ENCODE data around the gene TBCE. TPM values are rescaled to one million over a fixed set of nuclear protein-coding genes. Genes with fewer than 3 reads are reported as not detected.

Gene TBCE
- total and polyA plus RNA-seq, 9 of the 15 experiments (the other 6 are each of a cell fraction or from before 2014, with no cell fraction given) = 52.6 to 92.1 (median 82.1) TPM

GRCh38 chr1:235367000-235367908 lies at the start of gene TBCE (continued):
- TF ChIP-seq ZNF780A (CRISPR knock-in tag; IDR thresholded peaks at IDR 0.05) (no peak), ZNF766 (CRISPR knock-in tag; conservative IDR thresholded peaks at IDR 0.05) (no peak), RBM15 (IDR thresholded peaks at IDR 0.05; ENCODE audit: insufficient read depth, low read length) (no peak), MAZ (CRISPR knock-in tag; conservative IDR thresholded peaks at IDR 0.05 in 1 of 2, IDR thresholded peaks at IDR 0.05 in 1 of 2) (peak; percentile 87 to 93), NFE2L1 (tag; IDR thresholded peaks at IDR 0.05; ENCODE audit: borderline replicate concordance, low read depth) (no peak), AFF4 (CRISPR knock-in tag; IDR thresholded peaks at IDR 0.05) (peak; percentile 95), ESRRA (IDR thresholded peaks at IDR 0.05; ENCODE audit: borderline replicate concordance, low read depth) (no peak; the same call in 1 of the 2 replicates), HBP1 (CRISPR knock-in tag; IDR thresholded peaks at IDR 0.05) (no peak), ZNF584 (CRISPR knock-in tag; IDR thresholded peaks at IDR 0.05; ENCODE audit: low read depth) (no peak), SNRNP70 (optimal IDR thresholded peaks at IDR 0.05; ENCODE audit: low read depth, low read length) (no peak), SIN3B (IDR thresholded peaks at IDR 0.05; ENCODE audit: low read depth) (peak; percentile 77; the same call in 1 of the 2 replicates), SMAD4 (CRISPR knock-in tag; conservative IDR thresholded peaks at IDR 0.05) (0 out of 2 replicates have a peak, but pooled peaks have one; percentile 53), BRF1 (IDR thresholded peaks at IDR 0.05; ENCODE audit: borderline replicate concordance, extremely low read depth, insufficient read length) (no peak), ZNF12 (CRISPR knock-in tag; IDR thresholded peaks at IDR 0.05) (0 out of 2 replicates have a peak, but pooled peaks have one; percentile 55), TBP (optimal IDR thresholded peaks at IDR 0.05; ENCODE audit: low read depth, low read length) (peak; percentile 85), ZNF384 (IDR thresholded peaks at IDR 0.05; ENCODE audit: low read depth, low read length) (peak; percentile 29; the same call in 1 of the 2 replicates)
- TF ChIP-seq, protein P1, sequence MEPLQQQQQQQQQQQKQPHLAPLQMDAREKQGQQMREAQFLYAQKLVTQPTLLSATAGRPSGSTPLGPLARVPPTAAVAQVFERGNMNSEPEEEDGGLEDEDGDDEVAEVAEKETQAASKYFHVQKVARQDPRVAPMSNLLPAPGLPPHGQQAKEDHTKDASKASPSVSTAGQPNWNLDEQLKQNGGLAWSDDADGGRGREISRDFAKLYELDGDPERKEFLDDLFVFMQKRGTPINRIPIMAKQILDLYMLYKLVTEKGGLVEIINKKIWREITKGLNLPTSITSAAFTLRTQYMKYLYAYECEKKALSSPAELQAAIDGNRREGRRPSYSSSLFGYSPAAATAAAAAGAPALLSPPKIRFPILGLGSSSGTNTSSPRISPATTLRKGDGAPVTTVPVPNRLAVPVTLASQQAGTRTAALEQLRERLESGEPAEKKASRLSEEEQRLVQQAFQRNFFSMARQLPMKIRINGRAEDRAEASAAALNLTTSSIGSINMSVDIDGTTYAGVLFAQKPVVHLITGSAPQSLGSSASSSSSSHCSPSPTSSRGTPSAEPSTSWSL (CRISPR knock-in tag; IDR thresholded peaks at IDR 0.05; ENCODE audit: borderline replicate concordance) = no peak
- TF ChIP-seq, protein P2, sequence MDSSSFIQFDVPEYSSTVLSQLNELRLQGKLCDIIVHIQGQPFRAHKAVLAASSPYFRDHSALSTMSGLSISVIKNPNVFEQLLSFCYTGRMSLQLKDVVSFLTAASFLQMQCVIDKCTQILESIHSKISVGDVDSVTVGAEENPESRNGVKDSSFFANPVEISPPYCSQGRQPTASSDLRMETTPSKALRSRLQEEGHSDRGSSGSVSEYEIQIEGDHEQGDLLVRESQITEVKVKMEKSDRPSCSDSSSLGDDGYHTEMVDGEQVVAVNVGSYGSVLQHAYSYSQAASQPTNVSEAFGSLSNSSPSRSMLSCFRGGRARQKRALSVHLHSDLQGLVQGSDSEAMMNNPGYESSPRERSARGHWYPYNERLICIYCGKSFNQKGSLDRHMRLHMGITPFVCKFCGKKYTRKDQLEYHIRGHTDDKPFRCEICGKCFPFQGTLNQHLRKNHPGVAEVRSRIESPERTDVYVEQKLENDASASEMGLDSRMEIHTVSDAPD (CRISPR knock-in tag; IDR thresholded peaks at IDR 0.05) = no peak
